Activated naive CD8-positive, alpha-beta T cell treated with anti-CD3 and anti-CD28 coated beads, Interleukin-2, amount 50 U/mL, for 16 hours (primary cell): ENCODE data around the gene ZNF862.

Source experiments
- DNase-seq: peaks from one replicate; pipeline ENCODE4 v3.0.0-alpha.2; 2020; ENCODE audit warnings: low read depth, low spot score

The ZNF862 gene

DNA sequence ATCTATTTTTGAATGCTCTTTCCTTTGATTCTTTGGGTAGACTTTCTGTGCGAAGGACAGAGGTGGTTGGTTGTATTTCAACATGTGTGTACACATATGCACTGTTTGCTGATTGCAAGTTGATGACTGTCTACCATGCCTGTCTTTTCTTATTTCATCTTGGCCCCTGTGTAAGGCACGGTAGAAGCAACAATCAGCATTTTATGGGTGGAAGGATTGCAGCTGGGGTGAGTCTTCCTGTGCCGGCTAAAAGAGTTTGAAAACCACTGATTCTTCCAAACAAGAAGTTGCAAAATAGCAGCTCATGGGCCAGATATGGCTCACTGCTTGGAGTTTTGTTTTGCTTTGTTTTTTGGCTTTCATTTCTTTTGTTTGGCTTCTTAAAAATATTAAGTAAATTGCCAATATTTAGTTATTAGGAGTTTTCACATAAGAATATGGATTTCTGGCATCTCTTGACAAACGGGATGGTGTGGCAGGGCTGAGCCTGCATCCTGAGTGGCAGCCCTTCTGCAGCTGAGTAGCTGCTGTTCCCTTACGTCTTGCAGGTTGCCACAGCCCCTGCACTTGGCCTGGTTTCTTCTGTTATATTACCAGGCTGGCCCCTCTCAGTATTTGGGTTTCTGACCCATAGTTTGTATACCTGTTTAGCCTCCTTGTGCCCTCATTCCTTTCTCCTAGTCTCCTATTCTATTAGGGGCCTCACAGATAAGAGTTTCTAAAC lies 7.2 kb downstream of the ZNF862 start:
- DNase-seq: no peak

- no peak for DNase-seq
Measured at GRCh38 chr7:149846021-149846420, 7.8 kb downstream of the ZNF862 start.

DNA sequence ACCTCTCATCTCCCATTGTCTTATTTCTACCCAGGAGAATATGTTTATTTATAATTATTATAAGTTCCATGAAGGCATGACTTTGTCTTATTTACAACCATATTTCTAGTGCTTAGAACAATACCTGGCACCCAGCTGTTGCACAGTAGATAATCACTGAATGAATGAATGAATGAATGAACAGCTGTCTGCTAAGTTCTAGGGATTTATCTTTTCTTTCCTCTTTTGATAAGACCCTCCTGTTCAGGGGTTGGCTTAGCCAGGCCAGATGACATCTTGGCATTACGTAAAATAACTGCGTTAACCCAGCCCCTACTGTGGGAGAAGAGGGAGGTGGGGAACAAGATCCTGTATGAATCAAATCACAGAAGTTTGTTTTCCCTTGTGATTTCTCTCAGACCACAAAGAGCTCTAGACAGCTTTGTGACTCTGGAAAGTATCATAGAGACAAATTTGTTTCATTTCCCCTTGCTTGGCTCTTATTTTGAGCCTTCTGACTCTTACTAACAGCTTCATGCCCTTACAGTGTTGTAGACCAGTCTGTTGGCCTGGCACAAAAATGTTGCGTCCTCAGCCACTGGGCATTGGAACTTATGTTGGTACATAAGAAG lies 8.4 kb downstream of the ZNF862 start:
- DNase-seq: no peak

GRCh38 chr7:149849174-149849573 lies 11.0 kb downstream of the ZNF862 start:
- no peak for DNase-seq

GRCh38 chr7:149850007-149850594 lies 11.9 kb downstream of the ZNF862 start:
- no peak for DNase-seq

GRCh38 chr7:149850716-149851115 lies 12.5 kb downstream of the ZNF862 start:
- no peak for DNase-seq

DNA sequence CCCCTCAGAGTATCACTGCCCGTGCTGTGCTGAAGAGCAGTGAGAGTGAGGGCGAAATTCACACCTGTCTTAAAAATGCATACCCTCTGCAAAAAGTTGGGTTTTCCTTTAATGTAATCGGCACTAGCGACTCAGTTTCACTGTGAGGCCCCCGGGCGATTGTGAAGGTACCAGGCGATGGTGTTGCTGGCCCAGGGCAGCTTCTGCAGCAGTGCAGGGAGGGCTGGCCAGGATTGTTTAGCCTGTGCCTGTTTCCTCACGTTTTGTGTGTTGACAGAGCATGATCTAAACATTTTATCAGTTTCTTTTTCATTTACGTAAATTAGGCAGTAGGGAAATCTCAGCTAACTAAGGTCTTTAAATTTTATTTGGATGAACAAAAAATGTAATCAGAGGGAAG lies 13.3 kb downstream of the ZNF862 start:
- no peak for DNase-seq

DNA sequence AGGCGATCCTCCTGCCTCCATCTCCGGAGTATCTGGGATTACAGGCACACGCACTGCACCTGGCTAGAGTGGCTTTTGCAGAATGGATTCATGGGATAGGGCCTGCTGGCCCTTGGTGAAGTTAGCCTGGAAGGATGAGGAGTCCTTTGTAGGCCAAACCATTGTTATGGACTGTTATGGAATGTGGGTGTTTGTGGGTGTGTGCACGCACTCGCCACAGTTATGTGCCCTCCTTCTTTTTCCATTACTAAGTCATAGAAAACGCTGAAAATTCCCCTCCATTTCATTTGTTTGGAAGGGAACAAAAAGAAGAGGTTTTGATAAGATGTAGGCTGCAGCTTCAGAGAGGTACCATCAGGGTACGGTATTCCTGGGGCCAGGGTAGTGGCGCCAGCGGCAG lies 15.0 kb downstream of the ZNF862 start:
- no peak for DNase-seq

- DNase-seq: no peak
Measured at GRCh38 chr7:149854611-149855360, 16.6 kb downstream of the ZNF862 start.

GRCh38 chr7:149855361-149856305 lies 17.5 kb downstream of the ZNF862 start:
- no peak for DNase-seq

DNA sequence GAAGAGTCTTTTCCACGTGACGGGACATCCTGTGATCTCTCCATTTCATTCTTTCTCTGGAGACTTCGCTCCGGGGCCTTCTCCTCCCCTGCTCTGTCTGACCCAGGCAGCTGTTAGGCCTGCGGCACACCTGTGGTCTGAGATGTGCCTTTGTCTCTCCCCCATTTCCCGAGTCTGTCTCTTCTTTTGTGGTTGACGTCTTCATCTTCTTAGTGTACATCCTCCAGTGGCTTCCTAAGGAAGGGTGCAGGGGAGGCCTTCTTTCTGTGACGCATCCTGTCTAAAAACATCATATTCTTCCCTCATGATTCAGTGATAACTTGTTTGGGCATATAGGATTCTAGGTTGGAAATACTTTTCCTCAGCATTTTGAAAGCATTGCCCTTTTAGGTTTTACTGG lies 18.4 kb downstream of the ZNF862 start:
- no peak for DNase-seq

DNA sequence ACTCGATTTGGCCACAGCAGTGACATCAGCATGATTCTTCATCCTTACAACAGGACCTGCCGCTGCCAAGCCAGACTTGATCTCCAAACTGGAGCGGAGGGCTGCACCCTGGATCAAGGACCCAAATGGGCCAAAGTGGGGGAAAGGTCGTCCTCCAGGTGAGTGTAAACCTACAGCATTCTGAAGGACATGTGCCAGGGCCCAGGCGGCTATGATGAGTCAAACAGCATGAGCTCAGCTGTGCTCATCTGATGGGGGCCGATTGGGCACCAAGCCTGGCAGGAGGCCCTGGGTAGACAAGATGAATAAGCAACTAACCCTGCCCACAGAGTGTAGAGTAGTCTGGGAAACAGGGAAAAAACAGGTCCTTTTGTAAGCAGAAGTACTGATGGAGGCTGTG lies 21.2 kb downstream of the ZNF862 start:
- no peak for DNase-seq

- no peak for DNase-seq
Measured at GRCh38 chr7:149859876-149860275, 21.7 kb downstream of the ZNF862 start.

DNA sequence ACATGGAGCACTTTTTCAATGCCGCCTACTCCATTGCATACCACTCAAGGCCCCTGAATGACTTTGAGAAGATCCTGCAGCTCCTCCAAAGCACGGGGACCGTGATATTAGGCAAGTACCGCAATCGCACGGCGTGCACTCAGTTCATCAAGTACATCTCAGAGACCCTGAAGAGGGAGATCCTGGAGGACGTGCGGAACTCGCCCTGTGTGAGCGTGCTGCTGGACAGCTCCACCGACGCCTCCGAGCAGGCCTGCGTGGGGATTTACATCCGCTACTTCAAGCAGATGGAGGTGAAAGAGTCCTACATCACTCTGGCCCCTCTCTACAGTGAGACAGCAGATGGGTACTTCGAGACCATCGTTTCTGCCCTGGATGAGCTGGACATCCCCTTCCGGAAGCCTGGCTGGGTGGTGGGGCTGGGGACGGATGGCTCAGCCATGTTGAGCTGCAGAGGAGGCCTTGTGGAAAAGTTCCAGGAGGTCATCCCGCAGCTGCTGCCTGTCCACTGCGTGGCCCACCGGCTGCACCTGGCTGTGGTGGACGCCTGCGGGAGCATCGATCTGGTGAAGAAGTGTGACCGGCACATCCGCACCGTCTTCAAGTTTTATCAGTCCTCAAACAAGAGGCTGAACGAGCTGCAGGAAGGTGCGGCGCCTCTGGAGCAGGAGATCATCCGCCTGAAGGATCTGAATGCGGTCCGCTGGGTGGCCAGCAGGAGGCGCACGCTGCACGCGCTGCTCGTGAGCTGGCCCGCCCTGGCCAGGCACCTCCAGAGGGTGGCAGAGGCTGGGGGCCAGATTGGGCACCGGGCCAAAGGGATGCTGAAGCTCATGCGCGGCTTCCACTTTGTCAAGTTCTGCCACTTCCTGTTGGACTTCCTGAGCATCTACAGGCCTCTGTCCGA lies 22.9 kb downstream of the ZNF862 start:
- no peak for DNase-seq

DNA sequence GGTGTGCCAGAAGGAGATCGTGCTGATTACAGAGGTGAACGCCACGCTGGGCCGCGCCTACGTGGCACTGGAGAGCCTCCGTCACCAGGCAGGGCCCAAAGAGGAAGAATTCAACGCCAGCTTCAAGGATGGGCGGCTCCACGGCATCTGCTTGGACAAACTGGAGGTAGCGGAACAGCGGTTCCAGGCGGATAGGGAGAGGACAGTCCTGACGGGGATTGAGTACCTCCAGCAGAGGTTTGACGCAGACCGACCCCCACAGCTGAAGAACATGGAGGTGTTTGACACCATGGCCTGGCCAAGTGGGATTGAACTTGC lies 23.5 kb downstream of the ZNF862 start:
- DNase-seq: no peak

GRCh38 chr7:149862156-149862555 lies 24.0 kb downstream of the ZNF862 start:
- DNase-seq: no peak

- no peak for DNase-seq
Measured at GRCh38 chr7:149863500-149863899, 25.3 kb downstream of the ZNF862 start.

DNA sequence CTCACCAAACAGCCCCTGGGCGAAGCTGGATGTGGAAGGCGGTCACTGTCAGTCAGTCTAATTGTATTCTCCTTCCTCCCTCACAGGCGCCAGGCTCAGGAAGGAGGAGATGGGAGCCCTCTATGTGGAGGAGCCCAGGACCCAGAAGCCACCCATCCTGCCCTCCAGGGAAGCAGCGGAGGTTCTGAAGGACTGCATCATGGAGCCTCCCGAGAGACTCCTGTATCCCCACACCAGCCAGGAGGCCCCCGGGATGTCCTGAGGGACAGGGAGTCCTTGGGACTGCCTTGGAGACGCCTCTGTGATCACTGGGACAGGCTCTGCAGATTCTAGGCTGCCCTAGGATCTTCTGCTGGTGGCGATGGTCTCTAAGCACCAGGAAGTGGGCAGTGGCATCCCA lies 25.8 kb downstream of the ZNF862 start:
- DNase-seq: no peak

DNA sequence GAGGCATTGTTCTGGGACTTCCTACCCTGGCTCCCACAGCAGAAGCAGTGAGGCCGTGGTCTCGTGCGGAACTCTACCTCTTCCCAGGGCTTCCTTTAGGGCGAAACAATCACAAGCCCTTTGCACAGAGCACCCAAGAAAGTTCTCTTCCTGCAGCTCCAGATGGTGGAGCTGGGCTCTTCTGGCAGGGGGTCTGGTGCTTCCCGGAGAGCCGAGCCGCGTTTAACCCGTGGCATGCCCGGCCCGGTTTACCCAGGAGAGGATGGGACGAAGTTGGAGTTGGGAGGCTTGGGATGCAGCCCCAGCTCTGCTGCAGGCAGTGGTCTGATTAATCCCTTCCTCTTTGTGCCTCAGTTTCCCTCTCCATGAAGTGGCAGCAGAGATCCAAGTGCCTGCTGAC lies 26.6 kb downstream of the ZNF862 start:
- DNase-seq: no peak

- DNase-seq: no peak
Measured at GRCh38 chr7:149865437-149865836, 27.3 kb downstream of the ZNF862 start.
